Measurements from ENCODE around the gene KIAA1671.

Gene KIAA1671

GRCh38 chr22:25119609-25120008 is 167.1 kb downstream of the KIAA1671 start:
- DNase-seq (ENCODE audit: low read depth): no peak

- DNase-seq (ENCODE audit: low read depth): no peak
Measured at GRCh38 chr22:25120093-25120561, 167.6 kb downstream of the KIAA1671 start.

GRCh38 chr22:25120761-25121212 is 168.3 kb downstream of the KIAA1671 start:
- DNase-seq (ENCODE audit: low read depth): no peak

GRCh38 chr22:25122136-25122764 is 169.7 kb downstream of the KIAA1671 start:
- no peak for DNase-seq (ENCODE audit: low read depth)

GRCh38 chr22:25123677-25124076 is 171.2 kb downstream of the KIAA1671 start:
- DNase-seq (ENCODE audit: low read depth): no peak

- no peak for DNase-seq (ENCODE audit: low read depth)
Measured at GRCh38 chr22:25125693-25126357, 173.3 kb downstream of the KIAA1671 start.

- DNase-seq (ENCODE audit: low read depth): no peak
Measured at GRCh38 chr22:25126510-25126909, 174.0 kb downstream of the KIAA1671 start.

- DNase-seq (ENCODE audit: low read depth): no peak
Measured at GRCh38 chr22:25127318-25127717, 174.8 kb downstream of the KIAA1671 start.

GRCh38 chr22:25130462-25130861 is 177.9 kb downstream of the KIAA1671 start:
- DNase-seq (ENCODE audit: low read depth): no peak

GRCh38 chr22:25131198-25131887 is 178.8 kb downstream of the KIAA1671 start:
- DNase-seq (ENCODE audit: low read depth): no peak

GRCh38 chr22:25134028-25134427 is 181.5 kb downstream of the KIAA1671 start:
- no peak for DNase-seq (ENCODE audit: low read depth)

- no peak for DNase-seq (ENCODE audit: low read depth)
Measured at GRCh38 chr22:25134451-25134850, 181.9 kb downstream of the KIAA1671 start.

- no peak for DNase-seq (ENCODE audit: low read depth)
Measured at GRCh38 chr22:25136953-25137576, 184.5 kb downstream of the KIAA1671 start.

- no peak for DNase-seq (ENCODE audit: low read depth)
Measured at GRCh38 chr22:25137577-25138525, 185.3 kb downstream of the KIAA1671 start.

- no peak for DNase-seq (ENCODE audit: low read depth)
Measured at GRCh38 chr22:25139062-25139461, 186.5 kb downstream of the KIAA1671 start.

GRCh38 chr22:25142102-25142501 is 189.6 kb downstream of the KIAA1671 start:
- no peak for DNase-seq (ENCODE audit: low read depth)

- no peak for DNase-seq (ENCODE audit: low read depth)
Measured at GRCh38 chr22:25143156-25144076, 190.9 kb downstream of the KIAA1671 start.

- DNase-seq (ENCODE audit: low read depth): no peak
Measured at GRCh38 chr22:25144522-25144921, 192.0 kb downstream of the KIAA1671 start.

GRCh38 chr22:25146307-25146706 is 193.8 kb downstream of the KIAA1671 start:
- DNase-seq (ENCODE audit: low read depth): no peak

GRCh38 chr22:25146906-25147641 is 194.6 kb downstream of the KIAA1671 start:
- no peak for DNase-seq (ENCODE audit: low read depth)
